ENCODE results near the gene PRUNE2. TPM values are rescaled to one million over a fixed set of nuclear protein-coding genes. Genes with fewer than 3 reads are reported as not detected.

PRUNE2 gene
- total RNA-seq, 1 donor from 2014 or later: 63.8 TPM

GRCh38 chr9:76688471-76689238, 217.3 kb downstream of the PRUNE2 start:
- Mint-ChIP-seq H3K4me3 (ENCODE audit: unreplicated experiment) (no peak overlapping the region), H3K36me3 (ENCODE audit: unreplicated experiment) (peaks cover 4% of the 10 kb centered on the region), H3K27me3 (ENCODE audit: unreplicated experiment) (peaks cover 2% of the 10 kb centered on the region), H3K4me1 (ENCODE audit: low read depth, unreplicated experiment) (peaks cover 23% of the 10 kb centered on the region), H3K9me3 (ENCODE audit: unreplicated experiment) (no peaks in the 10 kb centered on the region), H3K27ac (ENCODE audit: unreplicated experiment) (no peak overlapping the region)
- TF ChIP-seq, protein P1, sequence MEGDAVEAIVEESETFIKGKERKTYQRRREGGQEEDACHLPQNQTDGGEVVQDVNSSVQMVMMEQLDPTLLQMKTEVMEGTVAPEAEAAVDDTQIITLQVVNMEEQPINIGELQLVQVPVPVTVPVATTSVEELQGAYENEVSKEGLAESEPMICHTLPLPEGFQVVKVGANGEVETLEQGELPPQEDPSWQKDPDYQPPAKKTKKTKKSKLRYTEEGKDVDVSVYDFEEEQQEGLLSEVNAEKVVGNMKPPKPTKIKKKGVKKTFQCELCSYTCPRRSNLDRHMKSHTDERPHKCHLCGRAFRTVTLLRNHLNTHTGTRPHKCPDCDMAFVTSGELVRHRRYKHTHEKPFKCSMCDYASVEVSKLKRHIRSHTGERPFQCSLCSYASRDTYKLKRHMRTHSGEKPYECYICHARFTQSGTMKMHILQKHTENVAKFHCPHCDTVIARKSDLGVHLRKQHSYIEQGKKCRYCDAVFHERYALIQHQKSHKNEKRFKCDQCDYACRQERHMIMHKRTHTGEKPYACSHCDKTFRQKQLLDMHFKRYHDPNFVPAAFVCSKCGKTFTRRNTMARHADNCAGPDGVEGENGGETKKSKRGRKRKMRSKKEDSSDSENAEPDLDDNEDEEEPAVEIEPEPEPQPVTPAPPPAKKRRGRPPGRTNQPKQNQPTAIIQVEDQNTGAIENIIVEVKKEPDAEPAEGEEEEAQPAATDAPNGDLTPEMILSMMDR (IDR thresholded peaks at IDR 0.05; ENCODE audit: partially characterized antibody, unreplicated experiment): no peak
- no peak for DNase-seq

- no peak overlapping the region for H3K27ac Mint-ChIP-seq (ENCODE audit: unreplicated experiment)
- peaks cover 23% of the 10 kb centered on the region for H3K4me1 Mint-ChIP-seq (ENCODE audit: low read depth, unreplicated experiment)
- H3K27me3 Mint-ChIP-seq (ENCODE audit: unreplicated experiment): peaks cover 2% of the 10 kb centered on the region
- H3K4me3 Mint-ChIP-seq (ENCODE audit: unreplicated experiment): no peak overlapping the region
- peaks cover 4% of the 10 kb centered on the region for H3K36me3 Mint-ChIP-seq (ENCODE audit: unreplicated experiment)
- TF ChIP-seq, protein P1 (IDR thresholded peaks at IDR 0.05; ENCODE audit: partially characterized antibody, unreplicated experiment): no peak
- no peak for DNase-seq
- H3K9me3 Mint-ChIP-seq (ENCODE audit: unreplicated experiment): no peaks in the 10 kb centered on the region
Observed at GRCh38 chr9:76687861-76688391, 218.0 kb downstream of the PRUNE2 start.

- DNase-seq: no peak
- TF ChIP-seq, protein P1 (IDR thresholded peaks at IDR 0.05; ENCODE audit: partially characterized antibody, unreplicated experiment): no peak
- Mint-ChIP-seq H3K36me3 (ENCODE audit: unreplicated experiment) (peaks cover 4% of the 10 kb centered on the region), H3K9me3 (ENCODE audit: unreplicated experiment) (no peaks in the 10 kb centered on the region), H3K4me3 (ENCODE audit: unreplicated experiment) (no peak overlapping the region), H3K27ac (ENCODE audit: unreplicated experiment) (no peak overlapping the region), H3K27me3 (ENCODE audit: unreplicated experiment) (peaks cover 2% of the 10 kb centered on the region), H3K4me1 (ENCODE audit: low read depth, unreplicated experiment) (peaks cover 13% of the 10 kb centered on the region)
Observed at GRCh38 chr9:76686756-76687155, 219.2 kb downstream of the PRUNE2 start.

- TF ChIP-seq, protein P1 (IDR thresholded peaks at IDR 0.05; ENCODE audit: partially characterized antibody, unreplicated experiment): no peak
- no peak overlapping the region for H3K27ac Mint-ChIP-seq (ENCODE audit: unreplicated experiment)
Observed at GRCh38 chr9:76684213-76684612, 221.7 kb downstream of the PRUNE2 start.

DNA sequence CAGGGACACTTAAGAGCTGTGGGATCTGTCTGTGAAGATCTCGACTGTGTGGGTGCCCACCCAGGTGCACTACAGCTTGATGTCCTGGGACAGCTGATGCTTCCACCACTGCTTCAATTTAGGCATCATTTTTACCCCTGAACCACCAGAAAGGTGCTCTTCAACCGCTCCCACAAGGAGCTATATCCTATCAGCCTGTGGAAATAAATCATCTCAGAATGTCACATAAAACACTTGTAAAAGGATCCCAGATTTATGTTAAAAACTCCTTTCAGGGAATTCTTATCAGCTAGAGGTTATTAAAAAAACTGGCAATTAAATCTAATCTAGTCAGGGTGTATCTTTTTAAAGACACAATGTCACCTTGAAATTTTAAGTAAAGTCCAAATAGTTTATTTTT, 224.4 kb downstream of the PRUNE2 start:
- Mint-ChIP-seq H3K27me3 (ENCODE audit: unreplicated experiment) (no peaks in the 10 kb centered on the region), H3K4me1 (ENCODE audit: low read depth, unreplicated experiment) (no peaks in the 10 kb centered on the region), H3K27ac (ENCODE audit: unreplicated experiment) (no peak overlapping the region), H3K4me3 (ENCODE audit: unreplicated experiment) (no peak overlapping the region), H3K36me3 (ENCODE audit: unreplicated experiment) (peaks cover 4% of the 10 kb centered on the region), H3K9me3 (ENCODE audit: unreplicated experiment) (peaks cover 2% of the 10 kb centered on the region)
- TF ChIP-seq, protein P1 (IDR thresholded peaks at IDR 0.05; ENCODE audit: partially characterized antibody, unreplicated experiment): no peak
- DNase-seq: no peak

More at GRCh38 chr9:76684213-76684612, 221.7 kb downstream of the PRUNE2 start:
- peaks cover 9% of the 10 kb centered on the region for H3K36me3 Mint-ChIP-seq (ENCODE audit: unreplicated experiment)
- no peak overlapping the region for H3K4me3 Mint-ChIP-seq (ENCODE audit: unreplicated experiment)
- no peaks in the 10 kb centered on the region for H3K9me3 Mint-ChIP-seq (ENCODE audit: unreplicated experiment)
- peaks cover 2% of the 10 kb centered on the region for H3K27me3 Mint-ChIP-seq (ENCODE audit: unreplicated experiment)
- peaks cover 2% of the 10 kb centered on the region for H3K4me1 Mint-ChIP-seq (ENCODE audit: low read depth, unreplicated experiment)
- no peak for DNase-seq
